Measurements from ENCODE around the gene ANKRD52.
A peak's percentile ranks its signal among the peaks of the same experiment; 100 is the strongest.

Gene ANKRD52

DNA sequence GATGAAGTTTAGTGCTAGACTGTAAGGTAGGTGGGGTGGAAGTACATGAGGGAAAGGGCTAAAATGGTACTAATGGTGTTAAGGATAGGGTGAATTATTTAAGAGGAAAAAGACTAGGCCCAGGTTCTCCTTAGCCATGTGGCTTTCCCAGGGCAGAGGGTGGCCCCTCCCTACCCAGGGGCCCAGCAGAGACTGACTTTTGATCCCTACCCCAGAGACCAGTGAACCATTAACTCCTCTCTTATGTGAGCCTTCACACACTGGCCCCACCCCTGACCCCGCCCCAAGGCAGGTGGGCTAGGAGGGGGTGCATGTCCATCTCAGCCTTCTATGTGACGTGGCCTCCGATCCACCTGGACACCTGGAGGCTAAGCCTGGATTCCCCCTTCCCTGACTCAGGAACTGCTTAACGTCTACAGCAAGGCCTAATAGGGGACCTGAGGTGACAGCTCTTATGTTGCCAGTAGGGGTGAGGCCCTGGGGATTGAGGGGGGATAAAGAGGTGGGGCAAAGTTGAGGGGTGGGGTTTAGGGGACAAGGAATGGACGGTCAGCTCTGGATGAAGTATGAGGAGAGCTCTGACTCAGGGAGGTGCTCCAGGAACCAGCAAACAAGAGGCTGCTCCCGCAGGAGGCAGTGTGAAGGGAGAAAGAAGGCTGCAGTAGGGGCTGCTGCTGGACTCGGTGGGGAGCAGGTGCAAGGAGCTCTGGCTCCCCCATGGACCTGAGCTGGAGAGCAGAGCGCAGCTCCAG is 27.6 kb downstream of the ANKRD52 start:
- DNase-seq (ENCODE audit: insufficient read length, low spot score) (no peak), FAIRE-seq (no peak)
- TF ChIP-seq TAF1 (IDR thresholded peaks at IDR 0.05; ENCODE audit: low read depth, low read length) (no peak), PAX5 (IDR thresholded peaks at IDR 0.05; ENCODE audit: insufficient read depth, low read length, severe bottlenecking) (no peak), POU2F2 (IDR thresholded peaks at IDR 0.05; ENCODE audit: low read depth, low read length) (no peak), POLR2AphosphoS5 (IDR thresholded peaks at IDR 0.05; ENCODE audit: low read depth, low read length) (no peak), SPI1 (IDR thresholded peaks at IDR 0.05; ENCODE audit: low read depth, low read length) (no peak), POLR2A (IDR thresholded peaks at IDR 0.05; ENCODE audit: low read depth, low read length) (no peak)

DNA sequence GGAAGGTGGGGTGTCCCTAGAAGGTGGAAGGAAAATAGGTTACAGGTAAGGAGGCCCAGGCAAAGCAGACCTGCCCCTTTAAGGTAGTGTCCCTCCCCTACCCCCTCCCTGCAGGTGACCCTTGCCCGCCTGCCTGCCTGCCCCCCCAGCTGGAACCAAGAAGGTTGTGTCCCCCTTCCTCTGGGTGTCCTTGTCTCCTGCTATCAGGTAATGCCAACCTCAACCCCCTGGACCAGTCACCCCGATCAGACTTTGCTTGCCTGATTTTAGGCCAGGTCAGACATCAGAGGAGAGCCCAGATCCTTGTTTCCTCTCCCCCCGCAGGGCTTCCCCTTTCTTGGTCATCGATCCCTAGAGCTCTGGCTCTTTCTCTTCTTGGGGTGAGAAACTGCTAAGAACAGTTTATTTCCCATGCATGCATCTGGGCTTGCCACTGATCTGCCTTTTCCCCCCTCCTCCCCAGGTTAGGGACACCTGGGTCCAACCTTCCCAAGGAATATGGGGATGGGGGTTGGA is 28.2 kb downstream of the ANKRD52 start, which contains the start of gene SLC39A5:
TSS of gene SLC39A5 (plus strand) at position 136 of the 516 bp plus-strand sequence. CDS start 1,224 bp downstream, outside the sequence.
- DNase-seq (ENCODE audit: insufficient read length, low spot score): no peak
- TF ChIP-seq SPI1 (IDR thresholded peaks at IDR 0.05; ENCODE audit: low read depth, low read length): no peak
- no peak for TF ChIP-seq POLR2A (IDR thresholded peaks at IDR 0.05; ENCODE audit: low read depth, low read length)
- no peak for TF ChIP-seq TAF1 (IDR thresholded peaks at IDR 0.05; ENCODE audit: low read depth, low read length)
- TF ChIP-seq PAX5 (IDR thresholded peaks at IDR 0.05; ENCODE audit: insufficient read depth, low read length, severe bottlenecking): no peak
- no peak for TF ChIP-seq POLR2AphosphoS5 (IDR thresholded peaks at IDR 0.05; ENCODE audit: low read depth, low read length)
- TF ChIP-seq POU2F2 (IDR thresholded peaks at IDR 0.05; ENCODE audit: low read depth, low read length): no peak
- FAIRE-seq: no peak

DNA sequence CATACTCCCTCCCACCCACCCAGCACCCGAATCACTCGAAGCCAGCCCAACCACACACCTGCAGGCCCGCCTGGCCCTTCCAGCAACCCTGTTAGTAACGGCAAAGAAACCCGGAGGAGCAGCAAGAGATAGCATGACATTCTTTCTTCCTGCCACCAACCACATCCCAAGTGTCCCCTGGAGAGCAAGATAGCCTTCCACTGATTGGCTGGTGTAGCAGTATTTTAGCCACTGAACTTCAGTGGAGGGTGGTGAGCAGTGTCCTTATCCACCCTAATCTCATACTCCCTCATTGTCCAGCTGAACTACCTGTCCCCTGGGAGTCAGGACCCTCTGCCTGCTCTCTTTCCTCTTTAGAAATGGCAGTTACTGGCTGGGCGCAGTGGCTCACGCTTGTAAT is 29.1 kb downstream of the ANKRD52 start:
- TF ChIP-seq POLR2AphosphoS5 (IDR thresholded peaks at IDR 0.05; ENCODE audit: low read depth, low read length): no peak
- TF ChIP-seq POU2F2 (IDR thresholded peaks at IDR 0.05; ENCODE audit: low read depth, low read length): no peak
- no peak for TF ChIP-seq SPI1 (IDR thresholded peaks at IDR 0.05; ENCODE audit: low read depth, low read length)
- TF ChIP-seq POLR2A (IDR thresholded peaks at IDR 0.05; ENCODE audit: low read depth, low read length): no peak
- TF ChIP-seq TAF1 (IDR thresholded peaks at IDR 0.05; ENCODE audit: low read depth, low read length): no peak
- no peak for DNase-seq (ENCODE audit: insufficient read length, low spot score)
- no peak for FAIRE-seq

DNA sequence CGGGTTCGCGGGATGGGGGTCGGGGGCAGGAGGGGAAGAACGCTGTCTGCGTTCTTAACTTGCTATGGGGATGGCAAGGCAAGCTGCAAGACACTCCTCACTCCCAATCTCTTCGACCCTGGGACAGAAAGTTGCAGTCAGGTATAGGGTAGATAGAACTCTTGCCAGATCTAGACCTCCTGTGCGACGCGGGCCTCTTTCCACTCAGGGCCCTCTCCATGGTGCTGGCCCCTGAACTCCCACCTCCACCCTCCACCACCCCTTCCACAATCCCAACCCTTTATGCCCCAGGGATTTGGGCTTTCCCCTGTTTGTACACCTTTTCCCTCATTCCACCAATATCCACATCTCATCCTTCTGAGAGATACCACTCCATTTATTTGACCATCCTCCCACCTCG is 33.2 kb downstream of the ANKRD52 start:
- TF ChIP-seq PAX5 (IDR thresholded peaks at IDR 0.05; ENCODE audit: insufficient read depth, low read length, severe bottlenecking) (no peak), TAF1 (IDR thresholded peaks at IDR 0.05; ENCODE audit: low read depth, low read length) (no peak), POLR2A (IDR thresholded peaks at IDR 0.05; ENCODE audit: low read depth, low read length) (no peak), SPI1 (IDR thresholded peaks at IDR 0.05; ENCODE audit: low read depth, low read length) (no peak), POLR2AphosphoS5 (IDR thresholded peaks at IDR 0.05; ENCODE audit: low read depth, low read length) (no peak), POU2F2 (IDR thresholded peaks at IDR 0.05; ENCODE audit: low read depth, low read length) (no peak)
- FAIRE-seq (no peak), DNase-seq (ENCODE audit: insufficient read length, low spot score) (no peak)

DNA sequence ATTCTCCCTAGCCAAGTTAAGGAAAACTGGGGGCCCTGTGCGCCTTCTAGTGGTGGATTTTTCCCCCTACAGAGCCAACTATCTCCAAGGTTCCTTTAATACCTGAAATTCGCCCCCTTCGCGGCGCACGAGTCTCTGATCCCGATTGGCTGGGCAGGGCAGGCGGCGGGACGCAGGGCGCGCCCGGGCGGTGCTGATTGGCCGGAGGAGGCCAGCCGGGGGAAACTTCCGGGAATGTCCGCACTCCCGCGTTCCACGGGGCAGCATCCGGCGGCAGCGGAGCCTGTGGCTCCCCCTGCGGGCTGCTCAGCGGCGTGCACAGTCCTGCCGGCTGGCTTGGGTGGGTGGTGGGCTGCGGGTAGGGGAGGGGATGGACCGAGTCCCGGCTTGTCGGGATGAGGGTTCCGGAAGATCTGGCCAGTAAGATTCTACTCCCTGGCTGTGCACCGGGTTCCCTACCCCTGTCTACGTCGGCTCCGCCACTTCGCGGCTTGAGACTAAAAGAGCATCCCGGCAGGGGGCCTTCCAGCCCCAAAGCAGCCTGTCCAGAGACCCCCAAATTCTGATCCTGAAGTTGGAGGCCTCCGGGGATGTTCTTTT is 34.0 kb downstream of the ANKRD52 start, which contains the start of gene NABP2:
TSS of gene NABP2 (plus strand) at position 241 of the 600 bp plus-strand sequence. CDS start 515 bp downstream, outside the sequence.
- TF ChIP-seq POU2F2 (IDR thresholded peaks at IDR 0.05; ENCODE audit: low read depth, low read length): no peak
- 0 out of 2 replicates have a peak, but pooled peaks have one; percentile 20 for TF ChIP-seq POLR2A (IDR thresholded peaks at IDR 0.05; ENCODE audit: low read depth, low read length)
- FAIRE-seq (peak; percentile 98), DNase-seq (ENCODE audit: insufficient read length, low spot score) (peak; percentile 99)

DNA sequence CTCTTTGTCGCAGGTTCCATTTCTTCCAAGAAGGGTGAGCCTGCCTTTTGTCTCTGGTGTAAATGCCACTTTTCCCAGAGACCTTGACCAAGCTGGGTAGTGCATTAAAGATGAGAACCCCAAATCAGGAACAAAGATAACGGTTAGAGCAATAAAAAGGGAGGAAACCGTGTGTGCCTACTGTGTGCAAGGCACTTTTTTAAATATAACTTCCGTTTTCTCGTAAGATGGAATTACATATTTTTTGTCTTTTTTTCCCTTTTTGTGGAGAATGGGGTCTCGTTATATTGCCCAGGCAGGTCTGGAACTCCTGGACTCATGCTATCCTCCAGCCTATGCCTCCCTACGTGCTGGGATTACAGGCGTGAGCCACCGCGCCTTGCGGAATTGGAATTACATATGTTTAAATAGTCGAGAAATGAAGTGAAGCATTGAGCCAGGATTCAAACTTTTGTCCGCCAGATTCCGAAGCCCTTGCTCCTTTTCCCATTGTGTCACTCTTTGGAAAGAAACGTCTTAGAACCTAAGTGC is 34.5 kb downstream of the ANKRD52 start:
- FAIRE-seq: no peak
- TF ChIP-seq POLR2A (IDR thresholded peaks at IDR 0.05; ENCODE audit: low read depth, low read length) (no peak), PAX5 (IDR thresholded peaks at IDR 0.05; ENCODE audit: insufficient read depth, low read length, severe bottlenecking) (no peak), SPI1 (IDR thresholded peaks at IDR 0.05; ENCODE audit: low read depth, low read length) (no peak)

DNA sequence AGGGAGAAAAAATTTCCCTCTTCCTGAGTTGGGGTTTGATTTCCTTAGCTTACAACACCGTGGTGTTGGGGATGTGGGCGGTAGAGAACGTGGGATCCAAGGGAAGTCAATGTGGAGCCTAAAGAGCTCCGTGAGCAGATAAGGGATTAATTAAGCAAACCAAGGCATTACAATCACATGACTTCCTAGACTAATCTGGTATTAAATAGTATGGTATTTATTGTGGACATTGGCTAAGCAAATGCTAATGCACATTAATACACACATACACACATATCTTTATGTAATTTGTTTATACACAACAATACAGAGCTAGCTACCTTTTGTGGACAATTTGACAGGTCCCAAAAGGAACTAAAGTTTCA is 35.7 kb downstream of the ANKRD52 start:
- DNase-seq (ENCODE audit: insufficient read length, low spot score) (no peak), FAIRE-seq (no peak)
- TF ChIP-seq POU2F2 (IDR thresholded peaks at IDR 0.05; ENCODE audit: low read depth, low read length) (no peak), POLR2AphosphoS5 (IDR thresholded peaks at IDR 0.05; ENCODE audit: low read depth, low read length) (no peak), PAX5 (IDR thresholded peaks at IDR 0.05; ENCODE audit: insufficient read depth, low read length, severe bottlenecking) (no peak), TAF1 (IDR thresholded peaks at IDR 0.05; ENCODE audit: low read depth, low read length) (no peak), POLR2A (IDR thresholded peaks at IDR 0.05; ENCODE audit: low read depth, low read length) (no peak), SPI1 (IDR thresholded peaks at IDR 0.05; ENCODE audit: low read depth, low read length) (no peak)

More for the DNA sequence above, 34.5 kb downstream of the ANKRD52 start:
- DNase-seq (ENCODE audit: insufficient read length, low spot score): no peak

DNA sequence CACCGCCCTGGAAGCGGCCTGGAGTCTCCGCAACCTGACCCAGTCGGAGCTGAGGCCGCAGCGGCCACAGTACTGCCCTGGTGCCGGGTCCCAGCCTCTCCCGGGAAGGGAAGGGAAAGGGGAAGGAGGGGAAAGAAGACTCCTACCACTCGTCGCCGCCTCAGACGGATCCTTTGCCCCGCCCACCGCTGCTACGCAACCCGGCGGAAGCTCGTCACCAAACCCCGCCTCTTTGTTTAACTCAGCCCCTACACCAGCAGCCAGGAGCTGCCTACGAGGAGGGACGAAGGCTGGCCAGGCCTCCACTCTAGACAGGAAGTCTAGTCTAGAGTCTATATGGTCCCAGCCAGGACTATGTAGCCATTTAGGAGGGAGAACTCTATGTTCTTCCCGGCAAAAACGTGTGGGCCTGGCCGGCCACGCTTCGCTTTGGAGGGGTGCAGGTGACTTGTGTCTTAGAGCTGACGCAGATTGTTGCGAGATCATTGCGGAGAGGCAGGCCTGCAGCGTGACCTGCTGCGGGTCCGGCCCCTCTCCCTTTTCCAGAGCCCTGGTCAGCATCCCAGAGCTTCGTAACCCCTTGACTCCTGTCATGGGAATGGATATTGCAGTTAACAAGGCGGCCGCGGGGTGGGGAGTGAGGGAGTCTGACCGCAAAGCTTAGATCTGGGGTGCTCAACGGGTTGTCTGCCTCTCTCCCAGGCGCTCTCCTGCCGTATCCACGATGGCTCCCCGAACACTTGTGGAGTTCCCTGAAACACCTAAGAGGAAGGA is 36.2 kb downstream of the ANKRD52 start, which contains the start of gene RNF41:
TSS of gene RNF41 (minus strand) at position 166 of the 774 bp plus-strand sequence. CDS start 7,875 bp downstream, outside the sequence.
- peak; percentile 97 for FAIRE-seq
- peak; percentile 47 for TF ChIP-seq SPI1 (IDR thresholded peaks at IDR 0.05; ENCODE audit: low read depth, low read length)
- no peak for TF ChIP-seq PAX5 (IDR thresholded peaks at IDR 0.05; ENCODE audit: insufficient read depth, low read length, severe bottlenecking)
- TF ChIP-seq POLR2AphosphoS5 (IDR thresholded peaks at IDR 0.05; ENCODE audit: low read depth, low read length): peak; percentile 72
- TF ChIP-seq TAF1 (IDR thresholded peaks at IDR 0.05; ENCODE audit: low read depth, low read length): peak; percentile 77
- peak; percentile 91 for TF ChIP-seq POLR2A (IDR thresholded peaks at IDR 0.05; ENCODE audit: low read depth, low read length)
- TF ChIP-seq POU2F2 (IDR thresholded peaks at IDR 0.05; ENCODE audit: low read depth, low read length): peak; percentile 10; the same call in 1 of the 2 replicates
- peak; percentile 94 for DNase-seq (ENCODE audit: insufficient read length, low spot score)
